ENCODE results near the gene ITPA. TPM values are rescaled to one million over a fixed set of nuclear protein-coding genes. Genes with fewer than 3 reads are reported as not detected.

Gene ITPA
- total and polyA plus RNA-seq, 12 donors, result 15.8 to 53.6 (median 22.9) TPM

DNA sequence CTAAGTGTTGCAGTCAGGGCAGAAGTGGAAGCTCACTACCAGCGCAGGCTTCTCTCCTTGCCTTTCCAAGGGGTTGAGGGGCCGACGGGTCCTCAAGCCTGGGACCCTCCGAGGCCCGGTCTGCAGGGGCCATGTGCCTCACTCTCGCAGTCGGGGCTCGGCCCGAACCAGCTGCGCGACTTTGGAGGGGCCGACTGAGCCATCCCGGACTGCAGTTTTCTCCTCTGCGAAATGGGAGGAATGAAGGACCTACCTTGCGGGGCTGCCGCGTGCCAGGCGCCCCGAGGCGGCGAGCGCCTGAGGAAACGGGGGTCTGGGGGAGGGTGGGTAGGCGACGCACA is 41.6 kb upstream of the ITPA start:
- intact Hi-C loops (cut with DNase I), result no loop called here

DNA sequence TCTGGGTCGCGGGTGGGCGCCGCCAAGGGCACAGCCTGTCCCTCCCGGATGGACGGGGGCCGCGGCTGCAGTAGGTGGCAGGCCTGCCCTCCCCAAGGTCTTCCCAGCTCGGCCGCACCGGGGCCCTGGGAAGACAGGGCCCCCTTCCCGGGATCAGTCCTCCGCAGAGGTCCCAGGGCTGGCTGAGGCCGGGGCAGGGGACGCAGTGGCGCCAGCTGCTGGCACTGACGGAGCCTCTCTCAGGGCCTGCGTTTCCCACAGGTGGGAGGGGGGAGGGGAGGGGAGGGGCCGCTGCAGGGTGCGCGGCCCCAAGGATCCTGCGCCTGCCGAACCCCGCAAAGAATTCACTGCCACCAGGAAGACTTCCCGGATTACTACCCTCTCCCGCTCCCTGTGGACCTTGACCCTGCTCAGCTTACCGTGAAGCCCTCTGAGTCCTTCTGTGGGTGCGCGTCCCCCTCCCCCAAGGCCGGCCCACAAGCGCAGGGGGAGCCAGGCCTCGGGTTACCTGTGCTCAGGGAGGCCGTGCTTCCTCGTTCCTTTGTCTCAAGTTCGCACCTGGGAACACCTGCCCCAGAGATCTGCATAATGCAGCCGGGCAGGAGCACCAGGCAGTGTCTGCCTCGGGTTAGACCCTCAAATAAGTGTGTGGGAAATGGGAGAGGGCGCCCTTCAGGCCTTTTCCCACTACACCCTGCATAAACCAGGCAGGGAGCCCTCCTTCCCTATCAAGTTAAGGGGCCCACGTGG is 41.0 kb upstream of the ITPA start:
- no peaks in the 10 kb centered on the region for H3K36me3 ChIP-seq
- H3K9me3 ChIP-seq, result no peaks in the 10 kb centered on the region
- TF ChIP-seq, protein P1, sequence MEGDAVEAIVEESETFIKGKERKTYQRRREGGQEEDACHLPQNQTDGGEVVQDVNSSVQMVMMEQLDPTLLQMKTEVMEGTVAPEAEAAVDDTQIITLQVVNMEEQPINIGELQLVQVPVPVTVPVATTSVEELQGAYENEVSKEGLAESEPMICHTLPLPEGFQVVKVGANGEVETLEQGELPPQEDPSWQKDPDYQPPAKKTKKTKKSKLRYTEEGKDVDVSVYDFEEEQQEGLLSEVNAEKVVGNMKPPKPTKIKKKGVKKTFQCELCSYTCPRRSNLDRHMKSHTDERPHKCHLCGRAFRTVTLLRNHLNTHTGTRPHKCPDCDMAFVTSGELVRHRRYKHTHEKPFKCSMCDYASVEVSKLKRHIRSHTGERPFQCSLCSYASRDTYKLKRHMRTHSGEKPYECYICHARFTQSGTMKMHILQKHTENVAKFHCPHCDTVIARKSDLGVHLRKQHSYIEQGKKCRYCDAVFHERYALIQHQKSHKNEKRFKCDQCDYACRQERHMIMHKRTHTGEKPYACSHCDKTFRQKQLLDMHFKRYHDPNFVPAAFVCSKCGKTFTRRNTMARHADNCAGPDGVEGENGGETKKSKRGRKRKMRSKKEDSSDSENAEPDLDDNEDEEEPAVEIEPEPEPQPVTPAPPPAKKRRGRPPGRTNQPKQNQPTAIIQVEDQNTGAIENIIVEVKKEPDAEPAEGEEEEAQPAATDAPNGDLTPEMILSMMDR (IDR thresholded peaks at IDR 0.05), result peak in 2 of 9 donors; percentile 18 to 23
- H3K27ac ChIP-seq, result peak overlapping the region in 1 of 10 donors; percentile 39
- H3K4me3 ChIP-seq, result peak overlapping the region in 9 of 10 donors; percentile 14 to 45 (median 25)
- ATAC-seq (peak in 4 of 8 donors; percentile 28 to 38 (median 32)), DNase-seq (peak in 1 of 2 donors; percentile 52)
- H3K27me3 ChIP-seq, result peaks cover 0 to 43% (median 0%) of the 10 kb centered on the region in 7 donors
- peaks cover 6 to 27% (median 19%) of the 10 kb centered on the region in 9 donors for H3K4me1 ChIP-seq
- intact Hi-C loops (cut with DNase I), result no loop called here
- 40 to 47% methylated on average over 35 to 39 of the region's 39 CpGs for WGBS, 2 donors

More for the DNA sequence above, 41.6 kb upstream of the ITPA start:
- peak overlapping the region in 1 of 10 donors; percentile 39 for H3K27ac ChIP-seq
- DNase-seq (no peak), ATAC-seq (no peak)
- peak overlapping the region in 9 of 10 donors; percentile 14 to 45 (median 25) for H3K4me3 ChIP-seq
- TF ChIP-seq, protein P1 (IDR thresholded peaks at IDR 0.05), result no peak
- peaks cover 3 to 23% (median 15%) of the 10 kb centered on the region in 9 donors for H3K4me1 ChIP-seq
- H3K27me3 ChIP-seq, result peaks cover 0 to 37% (median 0%) of the 10 kb centered on the region in 7 donors
- WGBS, 2 donors, result 48 to 60% methylated on average over 25 of the region's 25 CpGs
- H3K36me3 ChIP-seq, result no peaks in the 10 kb centered on the region
- H3K9me3 ChIP-seq, result no peaks in the 10 kb centered on the region

DNA sequence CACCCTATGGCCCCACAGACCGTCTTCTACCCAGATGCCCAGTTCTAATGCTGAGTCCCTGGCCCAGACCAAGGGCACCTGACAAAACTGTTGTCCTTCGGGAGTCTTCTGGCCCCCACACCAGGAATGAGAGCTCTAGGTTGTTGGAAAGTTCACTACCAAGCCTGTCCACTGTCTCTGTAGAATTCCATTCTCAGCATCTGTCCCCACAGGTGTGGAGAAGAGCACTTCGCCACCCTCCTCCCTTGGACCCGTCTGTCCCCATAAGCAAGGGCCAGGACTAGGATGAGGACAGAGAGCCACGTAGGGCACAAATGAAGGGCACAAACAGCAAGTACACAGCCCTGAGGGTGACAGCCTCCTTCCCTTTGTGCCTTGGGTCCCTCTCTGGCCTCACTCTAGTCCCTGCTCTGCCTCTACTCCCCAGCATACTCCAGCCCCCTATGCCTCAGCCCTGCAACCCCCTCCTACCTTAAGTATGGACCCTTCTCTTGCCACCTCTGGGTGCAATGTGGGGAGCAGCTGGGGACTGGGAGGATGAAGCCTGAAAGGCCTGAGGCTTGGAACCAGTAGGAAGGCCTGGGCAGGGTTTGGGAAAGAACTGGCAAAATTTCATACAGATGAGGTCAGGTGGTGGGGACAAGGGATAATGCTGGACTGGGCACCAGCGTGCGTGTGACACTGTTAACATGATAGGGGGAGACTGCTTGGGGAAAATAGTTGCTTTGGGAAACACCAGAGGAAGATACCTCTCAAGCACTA is 40.3 kb upstream of the ITPA start:
- Histone ChIP-seq H3K9me3 (no peaks in the 10 kb centered on the region), H3K27ac (no peak overlapping the region), H3K4me1 (peaks cover 6 to 29% (median 23%) of the 10 kb centered on the region in 9 donors), H3K36me3 (no peaks in the 10 kb centered on the region), H3K4me3 (no peak overlapping the region), H3K27me3 (peaks cover 0 to 48% (median 0%) of the 10 kb centered on the region in 7 donors)
- ATAC-seq (no peak), DNase-seq (no peak)
- TF ChIP-seq, protein P1 (IDR thresholded peaks at IDR 0.05), result no peak
- WGBS, 2 donors, result 82 to 88% methylated on average over 7 of the region's 7 CpGs
- intact Hi-C loops (cut with DNase I), result no loop called here

DNA sequence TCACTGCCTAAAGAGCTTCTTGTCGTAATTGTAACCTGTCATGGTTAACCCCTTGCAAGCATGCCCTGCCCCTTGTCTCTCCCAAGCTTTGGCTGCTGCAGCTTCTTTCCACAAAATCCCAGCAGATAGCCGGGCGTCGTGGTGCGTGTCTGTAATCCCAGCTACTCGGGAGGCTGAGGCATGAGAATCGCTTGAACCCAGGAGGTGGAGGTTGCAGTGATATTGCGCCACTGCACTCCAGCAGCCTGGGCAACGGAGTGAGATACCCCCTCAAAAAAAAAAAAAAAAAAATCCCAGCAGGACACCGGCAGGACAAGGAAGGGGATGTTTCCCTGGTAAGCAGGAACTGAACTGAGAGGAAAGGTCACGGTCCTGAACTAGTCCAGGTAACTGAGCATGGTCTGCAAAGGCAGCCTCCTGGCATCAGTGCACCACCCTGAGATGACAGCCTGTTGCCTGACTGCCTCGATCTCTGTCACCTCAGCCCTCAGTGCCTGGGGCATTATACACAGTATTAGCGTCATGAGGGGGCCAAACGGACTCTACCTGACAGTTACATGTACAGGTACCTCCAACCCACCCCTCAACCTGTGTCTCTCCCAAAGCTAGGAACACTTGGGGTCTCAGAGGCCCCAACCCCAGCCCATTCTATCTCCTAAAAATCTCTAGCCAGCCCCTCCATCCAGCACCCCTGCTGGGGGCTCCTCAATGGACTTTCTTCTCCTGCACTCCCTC is 37.7 kb upstream of the ITPA start:
- H3K4me1 ChIP-seq, result peaks cover 3 to 31% (median 24%) of the 10 kb centered on the region in 9 donors
- ATAC-seq (no peak), DNase-seq (no peak)
- intact Hi-C loops (cut with DNase I), result no loop called here
- no peak overlapping the region for H3K27ac ChIP-seq
- no peaks in the 10 kb centered on the region for H3K36me3 ChIP-seq
- peaks cover 0 to 68% (median 0%) of the 10 kb centered on the region in 7 donors for H3K27me3 ChIP-seq
- WGBS, 2 donors, result 84 to 87% methylated on average over 14 of the region's 14 CpGs
- no peak overlapping the region for H3K4me3 ChIP-seq
- no peaks in the 10 kb centered on the region for H3K9me3 ChIP-seq
- TF ChIP-seq, protein P1 (IDR thresholded peaks at IDR 0.05), result no peak

Measured in heart right ventricle (tissue), 16 donors.